Right atrium auricular region (tissue), 2 donors: ENCODE data around the gene NCKAP5. TPM values are rescaled to one million over a fixed set of nuclear protein-coding genes. Genes with fewer than 3 reads are reported as not detected.

Experiments
- DNase-seq: peaks from one replicate; pipeline ENCODE4 v3.0.0-alpha.2; 2019; ENCODE audit warnings: low spot score
- H3K27ac ChIP-seq, 2 donors: fragments of 200-600 bp; sonication (generic); 1 replicate in 1 of 2; 2 replicates in 1 of 2; pipeline ENCODE4 v1.5.1; 2016 to 2019
- H3K27me3 ChIP-seq, 2 donors: fragments of 200-600 bp; sonication (generic); one replicate each; pipeline versions ENCODE4 v1.5.1 to v1.6.0; 2017 to 2019
- H3K36me3 ChIP-seq: fragments of 200-600 bp; sonication (generic); one replicate; pipeline ENCODE4 v1.5.1; 2016
- H3K4me1 ChIP-seq, 2 donors: fragments of 200-600 bp; sonication (generic); one replicate each; pipeline versions ENCODE4 v1.5.1 to v1.6.0; 2017 to 2019
- H3K4me3 ChIP-seq, 2 donors: fragments of 200-600 bp; sonication (generic); 1 replicate in 1 of 2; 2 replicates in 1 of 2; pipeline ENCODE4 v1.5.1; 2017 to 2019; ENCODE audit warnings: mild to moderate bottlenecking in 1 of 2, moderate library complexity in 1 of 2
- H3K9me3 ChIP-seq, 2 donors: fragments of 200-600 bp; sonication (generic); one replicate each; pipeline ENCODE4 v1.5.1; 2019
- CTCF ChIP-seq, 2 donors: fragments of 200-600 bp; sonication (generic); IDR thresholded peaks; one replicate each; pipeline ENCODE4 v1.5.1; 2019; ENCODE audit warnings: antibody characterized with exemption in 2 of 2
- total RNA-seq, 2 donors: library from RNA; depleted of rRNA; stranded (reverse); fragments of >200 nt; gene quantifications; one replicate each; pipeline ENCODE4 v1.1.0, GENCODE V29; 2016

Gene NCKAP5
- total RNA-seq, 2 donors from 2014 or later, result 3.6 to 5.4 TPM

GRCh38 chr2:133462811-133463210 lies 105.5 kb downstream of the NCKAP5 start:
- no peak overlapping the region for H3K4me3 ChIP-seq
- DNase-seq, result no peak
- no peaks in the 10 kb centered on the region for H3K36me3 ChIP-seq
- H3K9me3 ChIP-seq, result no peaks in the 10 kb centered on the region
- no peaks in the 10 kb centered on the region for H3K4me1 ChIP-seq
- H3K27ac ChIP-seq, result no peak overlapping the region
- TF ChIP-seq CTCF (IDR thresholded peaks at IDR 0.05), result no peak
- no peaks in the 10 kb centered on the region for H3K27me3 ChIP-seq

- Histone ChIP-seq H3K9me3 (no peaks in the 10 kb centered on the region), H3K27me3 (no peaks in the 10 kb centered on the region), H3K27ac (no peak overlapping the region), H3K36me3 (no peaks in the 10 kb centered on the region), H3K4me1 (no peaks in the 10 kb centered on the region), H3K4me3 (no peak overlapping the region)
- no peak for DNase-seq
- TF ChIP-seq CTCF (IDR thresholded peaks at IDR 0.05), result no peak
Observed at GRCh38 chr2:133461484-133461883, 106.8 kb downstream of the NCKAP5 start.

- Histone ChIP-seq H3K4me1 (no peaks in the 10 kb centered on the region), H3K27ac (no peak overlapping the region), H3K4me3 (no peak overlapping the region), H3K36me3 (no peaks in the 10 kb centered on the region), H3K9me3 (no peaks in the 10 kb centered on the region), H3K27me3 (no peaks in the 10 kb centered on the region)
- no peak for DNase-seq
- no peak for TF ChIP-seq CTCF (IDR thresholded peaks at IDR 0.05)
Observed at GRCh38 chr2:133459590-133459989, 108.7 kb downstream of the NCKAP5 start.

- no peak for TF ChIP-seq CTCF (IDR thresholded peaks at IDR 0.05)
- no peak overlapping the region for H3K4me3 ChIP-seq
- H3K4me1 ChIP-seq, result no peaks in the 10 kb centered on the region
- H3K27ac ChIP-seq, result no peak overlapping the region
- no peaks in the 10 kb centered on the region for H3K36me3 ChIP-seq
- no peak for DNase-seq
- H3K27me3 ChIP-seq, result no peaks in the 10 kb centered on the region
- H3K9me3 ChIP-seq, result no peaks in the 10 kb centered on the region
Observed at GRCh38 chr2:133458280-133458679, 110.0 kb downstream of the NCKAP5 start.

GRCh38 chr2:133457861-133458260 lies 110.4 kb downstream of the NCKAP5 start:
- Histone ChIP-seq H3K4me1 (no peaks in the 10 kb centered on the region), H3K27ac (no peak overlapping the region), H3K9me3 (no peaks in the 10 kb centered on the region), H3K27me3 (no peaks in the 10 kb centered on the region), H3K4me3 (no peak overlapping the region), H3K36me3 (no peaks in the 10 kb centered on the region)
- DNase-seq, result no peak
- no peak for TF ChIP-seq CTCF (IDR thresholded peaks at IDR 0.05)

- no peak for TF ChIP-seq CTCF (IDR thresholded peaks at IDR 0.05)
- Histone ChIP-seq H3K9me3 (no peaks in the 10 kb centered on the region), H3K27ac (no peak overlapping the region), H3K4me3 (no peak overlapping the region), H3K36me3 (no peaks in the 10 kb centered on the region), H3K4me1 (no peaks in the 10 kb centered on the region), H3K27me3 (no peaks in the 10 kb centered on the region)
- DNase-seq, result no peak
Observed at GRCh38 chr2:133456971-133457370, 111.3 kb downstream of the NCKAP5 start.
